GM19455 (cell line): Measurements from ENCODE around the gene TBATA.
"Not testable (repeated sequence)": the region's sequence is repeated elsewhere in the genome, so short reads cannot be mapped to it uniquely, and the experiment has no call there.

Experiments used
- ATAC-seq: cut with Tn5 transposase; IDR thresholded peaks from one replicate; pipeline ENCODE4 v1.9.1; 2021; ENCODE audit not compliant: unreplicated experiment

The TBATA gene

DNA sequence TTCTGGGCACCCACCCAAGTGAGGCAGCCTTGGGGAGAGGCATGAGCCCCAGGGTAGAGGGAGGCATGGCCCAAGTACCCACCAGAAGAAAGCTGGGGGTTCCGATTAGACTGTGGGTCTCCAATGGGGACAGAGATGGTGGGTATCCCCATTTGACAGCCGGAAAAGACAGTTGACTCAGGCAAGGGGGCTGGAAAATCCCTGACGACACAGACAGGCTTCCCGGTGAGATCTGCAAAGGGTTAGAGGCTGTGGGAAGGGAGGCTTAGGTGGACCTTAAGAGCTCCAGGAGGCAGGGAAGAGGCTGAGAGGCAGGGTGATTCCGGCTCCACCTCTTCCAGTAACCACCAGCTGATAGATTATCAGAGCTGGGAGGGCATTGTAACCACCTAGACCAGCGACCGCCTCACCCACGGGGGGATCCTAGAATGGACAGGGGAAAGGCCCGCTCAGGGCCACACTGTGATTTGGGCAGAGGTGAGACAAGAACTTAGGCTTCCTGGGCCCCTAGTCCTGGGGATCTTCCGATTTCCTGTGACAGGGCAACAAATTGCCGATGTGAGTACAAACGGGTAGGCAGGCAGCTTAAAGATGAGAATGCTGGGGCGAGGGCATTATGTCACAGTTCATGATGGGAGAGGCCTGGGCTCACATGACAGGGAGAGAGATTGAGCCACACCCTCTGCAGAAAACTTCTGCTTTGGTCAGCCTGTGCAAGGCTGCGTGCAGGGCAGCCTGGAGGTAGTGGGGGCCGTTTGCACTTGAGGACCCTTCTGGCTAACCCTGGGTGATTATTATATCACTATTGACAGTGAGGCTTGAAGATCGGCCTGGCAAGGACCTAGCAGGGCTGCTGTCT, 5.4 kb downstream of the TBATA start:
- no peak for ATAC-seq

DNA sequence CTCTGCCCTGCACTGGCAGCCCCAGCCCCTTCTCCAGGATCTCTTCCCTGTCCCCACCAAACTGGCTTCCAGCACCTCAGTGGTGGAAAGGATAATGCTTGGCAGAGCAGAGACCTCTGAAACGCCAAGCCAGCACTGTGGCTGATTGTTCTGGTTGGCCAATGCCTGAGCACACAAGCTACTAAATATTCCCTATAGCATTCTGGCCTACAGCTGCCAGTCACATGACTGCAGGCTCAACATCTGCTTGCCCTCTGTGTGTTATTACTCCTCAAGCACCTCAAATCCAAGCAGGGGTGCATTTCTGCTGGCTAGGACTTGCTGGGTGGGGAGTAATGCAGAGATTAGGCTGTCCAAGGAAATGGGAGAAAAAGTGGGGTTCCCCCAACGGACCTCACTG, 6.1 kb downstream of the TBATA start:
- ATAC-seq, result no peak

DNA sequence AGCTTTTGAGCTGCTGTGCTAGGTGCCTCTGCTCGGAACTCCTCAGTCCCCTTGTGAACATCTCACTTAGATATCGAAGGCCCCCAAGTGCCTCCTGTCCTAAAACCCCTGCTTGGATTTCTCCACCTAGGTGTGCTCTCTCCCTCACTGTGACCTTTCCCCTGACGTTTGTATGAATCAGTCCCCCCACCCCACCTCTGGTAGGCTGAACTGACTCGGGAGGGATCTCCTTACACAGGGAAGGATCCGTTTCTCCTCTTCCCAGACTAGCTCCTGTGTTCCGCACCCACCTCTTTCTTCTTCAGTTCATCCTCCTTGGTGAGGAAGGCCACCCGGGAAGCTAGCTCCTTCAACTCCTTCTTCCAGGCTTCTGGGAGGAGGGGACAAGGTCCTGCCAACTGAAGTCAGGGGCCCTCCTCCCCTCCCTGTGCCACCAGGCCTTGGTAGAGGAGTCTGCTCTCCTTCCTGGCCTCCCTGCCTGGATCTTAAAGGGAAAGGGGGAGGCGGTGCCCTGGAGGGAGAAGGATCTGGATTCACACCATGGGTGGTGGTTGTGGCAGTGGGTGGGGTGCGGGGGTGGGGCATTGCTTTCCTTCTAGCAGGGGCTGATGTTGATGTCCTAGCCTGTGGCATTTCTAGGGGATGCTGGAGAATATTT, 6.8 kb downstream of the TBATA start:
- ATAC-seq, result no peak

DNA sequence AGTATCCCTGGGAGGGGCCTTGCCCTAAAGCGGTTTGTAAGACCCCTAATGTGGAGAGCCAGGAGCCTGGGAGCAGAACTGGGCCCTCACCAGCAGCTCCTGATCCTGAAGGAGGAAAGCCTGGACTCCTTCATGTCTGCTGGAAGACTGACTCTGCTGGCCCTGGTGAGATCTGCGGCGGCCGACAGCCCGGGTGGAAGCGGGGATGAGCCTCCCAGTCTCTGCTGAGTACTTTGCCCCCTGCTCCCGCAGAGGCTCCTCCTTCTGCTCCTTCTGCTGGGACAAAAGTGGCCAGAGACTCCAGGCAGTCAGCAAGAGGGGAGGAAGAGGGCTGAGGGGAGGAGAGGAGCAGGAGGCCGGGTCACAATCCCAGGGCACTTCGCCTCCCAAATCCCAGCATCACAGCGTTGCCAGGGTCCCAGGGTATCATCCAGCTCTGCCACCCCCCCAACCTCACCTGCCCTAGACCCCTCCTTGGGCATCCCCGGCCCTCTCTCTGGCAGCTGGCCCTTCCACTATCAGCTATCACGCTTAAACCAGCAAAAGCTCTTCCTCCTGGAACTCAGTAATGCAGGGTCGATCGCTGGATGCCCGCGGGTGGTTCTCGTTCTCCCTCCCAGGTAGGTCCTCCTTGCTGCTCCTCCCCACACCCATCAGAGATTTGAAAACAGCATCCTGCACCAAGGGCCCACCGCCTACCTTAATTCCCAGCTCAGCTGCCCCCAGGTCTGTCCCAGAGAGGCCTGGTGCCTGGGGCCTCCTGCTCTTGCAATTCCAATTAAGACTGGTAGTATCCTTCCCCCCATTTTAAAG, 7.9 kb downstream of the TBATA start:
- ATAC-seq, result no peak

DNA sequence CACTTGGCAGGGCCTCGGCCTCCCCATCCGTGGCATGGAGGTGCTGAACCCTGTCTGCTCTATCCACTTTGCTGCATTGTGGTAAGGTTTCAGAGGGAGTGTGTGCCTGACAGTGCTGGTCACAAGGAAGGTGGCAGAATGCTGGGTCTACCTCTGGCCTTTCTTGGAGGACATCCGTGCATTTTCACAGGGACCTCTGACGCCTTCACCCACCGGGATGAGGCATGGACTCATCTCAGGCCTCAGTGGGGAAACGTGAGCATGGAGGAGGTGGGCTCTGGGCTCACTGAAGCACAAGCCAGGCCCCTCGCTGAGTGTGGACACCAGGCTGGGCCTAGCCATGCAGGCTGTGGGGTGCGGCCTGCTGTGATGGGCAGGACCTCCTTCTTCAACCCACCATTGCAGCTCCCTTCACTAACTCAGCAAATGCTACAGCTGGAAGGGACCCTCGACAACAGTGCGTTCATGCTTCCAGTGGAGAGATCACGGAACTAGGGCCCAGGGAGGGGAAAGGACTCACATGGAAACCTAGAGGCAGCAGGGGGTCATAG, 8.6 kb downstream of the TBATA start:
- ATAC-seq, result no peak

DNA sequence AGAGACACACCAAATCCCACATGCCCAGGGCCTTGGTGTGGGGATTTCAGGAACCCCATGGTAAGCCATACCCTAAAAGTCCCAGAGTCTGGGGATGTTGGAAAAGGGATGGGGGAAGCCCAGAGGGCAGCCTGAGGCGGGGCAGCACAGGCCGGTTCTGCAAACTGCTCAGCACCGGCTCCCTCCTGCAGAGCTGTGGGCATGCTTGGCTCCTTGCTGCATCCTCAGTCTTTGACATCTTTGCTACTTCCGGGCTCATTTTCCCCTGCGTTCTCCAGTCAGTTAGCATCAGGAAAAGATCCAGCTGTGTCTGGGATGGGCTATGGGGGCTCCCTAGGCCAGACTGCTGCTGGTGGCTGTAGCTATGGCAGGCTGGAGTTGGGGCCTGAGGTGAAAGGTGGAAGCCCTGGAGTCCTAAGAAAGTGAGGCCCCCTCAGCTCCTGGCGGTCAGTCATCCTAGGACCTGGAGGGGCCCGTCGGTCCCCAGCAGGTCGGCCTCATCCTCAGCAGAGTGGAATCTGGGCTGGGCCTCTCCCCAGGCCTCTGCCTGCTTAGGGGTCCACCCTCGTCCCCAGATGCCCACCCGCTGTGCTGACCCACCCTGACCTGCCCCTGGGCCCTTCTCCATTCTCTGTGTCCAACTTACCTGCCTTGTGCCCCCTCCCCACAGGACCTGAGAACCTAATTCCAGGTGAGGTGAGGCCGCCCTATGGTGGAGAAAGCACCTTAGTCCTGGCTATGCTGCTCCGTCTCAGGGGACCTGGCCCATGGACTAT, 9.3 kb downstream of the TBATA start:
- ATAC-seq, result no peak

DNA sequence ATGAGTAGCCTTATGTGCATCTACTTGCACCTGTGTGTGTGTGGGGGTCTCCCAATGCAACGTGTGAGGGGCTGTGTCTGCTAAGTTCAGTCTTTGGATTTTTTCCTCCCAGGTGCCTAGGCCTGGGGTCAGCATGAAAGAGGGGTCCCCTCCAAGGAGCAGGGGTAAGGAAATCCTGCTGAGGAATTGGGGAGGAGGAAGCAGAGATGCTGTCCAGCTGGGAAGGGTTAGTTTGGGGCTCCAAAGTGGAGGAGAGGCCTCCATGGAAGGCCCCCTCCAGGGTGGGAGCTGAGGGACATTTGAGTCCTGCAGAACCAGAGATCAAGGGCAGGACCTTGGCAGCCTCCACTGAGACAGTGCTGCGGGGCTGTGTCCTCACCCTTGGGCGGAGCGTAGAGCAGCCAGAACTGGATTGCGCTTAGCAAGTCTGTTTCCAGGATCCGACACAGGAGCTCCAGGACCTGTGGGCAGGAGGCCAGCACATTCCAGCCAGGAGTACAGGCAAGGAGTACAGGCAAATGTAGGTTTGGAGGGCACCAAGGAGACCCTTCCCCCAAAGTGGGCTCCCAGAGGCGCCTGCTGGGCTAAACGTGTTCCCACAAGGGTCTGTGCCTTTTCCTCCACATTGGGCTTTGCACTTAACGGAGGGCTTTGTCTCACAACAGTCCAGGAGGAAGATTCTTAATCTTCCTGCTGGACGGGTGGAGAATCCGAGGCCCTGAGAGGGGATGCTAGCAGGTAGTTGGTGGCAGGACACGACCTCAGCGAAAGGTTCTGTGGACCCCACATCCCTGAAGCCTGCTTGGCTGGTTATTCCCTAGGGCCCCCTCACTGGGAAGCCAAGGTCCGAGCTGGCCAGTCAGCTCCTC, 10.1 kb downstream of the TBATA start:
- no peak for ATAC-seq

DNA sequence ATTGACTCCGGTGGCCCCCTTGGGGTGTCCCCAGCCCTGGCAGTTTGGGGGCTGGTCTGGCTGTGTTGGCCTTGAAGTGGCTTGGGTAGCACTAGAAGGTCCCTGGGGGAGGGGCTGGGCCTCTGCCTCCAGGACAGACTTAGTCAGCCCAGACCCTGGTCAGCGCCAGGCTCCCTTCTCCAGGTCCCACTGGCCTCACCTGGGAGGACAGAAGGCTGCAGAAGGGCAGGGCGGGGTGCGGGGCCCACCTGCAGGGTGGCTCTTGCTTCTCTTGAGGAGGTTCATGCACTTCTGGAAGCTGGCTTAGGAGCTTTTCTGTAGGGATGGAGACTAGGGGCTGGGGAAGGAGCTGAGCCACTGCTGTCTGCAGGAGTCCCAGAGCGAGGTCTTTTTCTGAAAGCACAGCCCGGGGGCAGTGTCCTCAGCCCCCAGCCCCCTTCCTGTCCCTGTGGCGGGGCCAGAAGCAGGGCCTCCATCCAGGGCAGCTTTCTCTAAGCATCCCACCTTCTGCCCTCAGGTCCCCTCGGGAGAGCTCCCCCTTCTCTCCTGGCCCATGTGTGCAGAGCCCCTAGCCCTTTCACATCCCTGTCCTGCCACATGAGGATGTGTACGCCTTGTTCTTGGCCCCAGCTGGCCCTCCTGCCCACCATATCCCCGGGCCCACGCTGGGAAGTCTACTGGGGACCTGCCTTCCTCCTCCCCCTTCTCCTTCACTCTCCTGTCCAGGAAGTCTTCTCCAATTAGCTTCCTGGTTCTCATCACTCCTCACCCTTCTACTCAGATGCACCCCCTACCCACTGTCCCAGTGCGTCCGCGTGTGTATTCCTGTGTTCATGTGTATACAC, 11.0 kb downstream of the TBATA start:
- no peak for ATAC-seq

DNA sequence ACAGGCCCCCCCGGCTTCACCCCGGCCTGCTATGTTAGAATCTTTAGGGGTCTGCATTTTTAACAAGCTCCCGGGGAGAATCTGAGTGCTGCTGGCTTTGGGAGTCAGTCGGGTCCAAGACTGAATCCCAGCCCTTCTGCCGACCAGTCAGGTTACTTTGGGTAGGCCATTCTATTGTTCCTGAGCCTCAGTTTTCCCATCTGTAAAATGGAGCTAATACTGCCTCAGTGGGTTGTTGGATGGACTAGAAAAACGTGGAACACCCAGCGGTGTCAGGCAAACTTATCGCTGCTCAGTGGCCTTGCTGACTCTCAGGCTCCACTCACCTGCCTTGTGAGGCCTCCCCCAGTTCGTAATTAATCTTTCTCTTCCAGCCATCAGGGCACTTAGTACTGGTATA, 11.7 kb downstream of the TBATA start:
- ATAC-seq, result no peak

DNA sequence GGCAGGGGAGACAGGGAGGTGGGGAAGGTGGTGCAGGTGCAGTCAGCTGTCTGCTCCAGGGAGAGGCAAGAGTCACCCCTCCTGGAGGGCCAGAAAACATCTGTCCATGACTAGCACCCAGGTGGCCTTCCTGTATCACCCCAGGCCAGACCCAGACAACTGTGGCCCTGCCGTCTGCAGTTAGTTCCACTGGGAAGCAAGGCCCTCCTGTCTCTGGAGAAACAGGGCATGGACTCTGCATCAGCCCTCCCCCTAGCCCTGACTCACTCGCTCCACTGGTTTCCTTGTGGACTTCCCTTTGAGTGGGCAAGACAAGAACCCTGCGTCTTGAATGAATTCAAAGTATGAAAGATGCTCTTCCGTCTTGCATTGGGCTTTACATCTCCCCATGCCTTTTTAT, 12.6 kb downstream of the TBATA start:
- no peak for ATAC-seq

DNA sequence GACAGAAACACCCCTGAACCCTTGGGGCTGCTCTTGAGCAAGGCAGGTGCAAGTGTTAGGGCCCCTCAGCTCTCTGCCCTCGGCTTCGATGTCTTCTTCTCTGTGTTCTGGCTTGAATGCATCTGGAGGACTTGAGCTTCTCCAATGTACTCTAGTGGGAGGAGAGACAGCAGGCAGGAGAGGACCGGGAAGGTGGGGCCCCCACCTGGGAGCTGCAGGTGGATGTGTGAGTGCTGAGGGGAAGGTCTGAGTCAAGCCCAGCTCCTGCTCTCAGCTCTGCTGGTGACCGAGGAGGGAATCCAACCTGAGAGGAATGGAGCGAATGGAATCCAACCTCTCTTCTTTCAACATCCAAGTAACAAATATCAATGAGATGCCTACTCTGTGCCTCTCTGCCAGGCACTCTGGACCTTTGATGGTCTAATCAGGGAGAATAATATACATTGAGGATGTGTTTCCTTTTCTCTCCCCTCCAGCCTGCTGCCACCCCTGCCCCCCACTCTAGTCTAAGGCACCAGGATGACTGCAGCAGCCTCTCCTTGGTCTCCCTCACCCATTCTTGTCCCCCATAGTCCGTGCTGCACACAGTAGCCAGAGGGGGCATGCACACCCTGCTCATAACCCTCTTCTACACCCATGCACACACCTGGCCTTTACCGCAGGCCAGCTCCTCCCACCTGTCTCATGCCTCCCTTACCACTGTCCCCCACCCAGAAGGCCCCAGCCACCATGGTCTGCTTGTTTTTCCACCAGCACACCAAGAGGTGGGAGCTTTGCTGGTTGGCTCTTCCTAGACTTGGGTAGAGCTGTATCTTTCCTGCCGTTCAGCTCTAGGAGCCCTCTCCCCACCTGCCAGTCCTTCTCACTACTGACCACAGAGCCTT, 13.6 kb downstream of the TBATA start:
- ATAC-seq, result no peak

DNA sequence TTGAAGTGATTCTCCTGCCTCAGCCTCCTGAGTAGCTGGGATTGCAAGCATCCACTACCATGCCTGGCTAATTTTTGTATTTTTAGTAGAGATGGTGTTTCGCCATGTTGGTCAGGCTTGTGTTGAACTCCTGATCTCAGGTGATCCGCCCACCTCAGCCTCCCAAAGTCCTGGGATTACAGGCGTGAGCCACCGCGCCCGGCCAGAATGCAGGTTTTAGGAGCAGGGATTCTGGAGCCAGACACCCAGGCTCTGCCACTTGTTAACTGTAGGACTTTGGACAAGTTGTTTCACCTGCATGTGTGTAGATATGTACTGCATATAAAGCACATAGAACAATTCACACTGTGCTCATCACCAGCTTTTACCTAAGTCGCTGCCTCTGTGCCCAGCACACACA, 14.7 kb downstream of the TBATA start:
- ATAC-seq, result not testable (repeated sequence)

DNA sequence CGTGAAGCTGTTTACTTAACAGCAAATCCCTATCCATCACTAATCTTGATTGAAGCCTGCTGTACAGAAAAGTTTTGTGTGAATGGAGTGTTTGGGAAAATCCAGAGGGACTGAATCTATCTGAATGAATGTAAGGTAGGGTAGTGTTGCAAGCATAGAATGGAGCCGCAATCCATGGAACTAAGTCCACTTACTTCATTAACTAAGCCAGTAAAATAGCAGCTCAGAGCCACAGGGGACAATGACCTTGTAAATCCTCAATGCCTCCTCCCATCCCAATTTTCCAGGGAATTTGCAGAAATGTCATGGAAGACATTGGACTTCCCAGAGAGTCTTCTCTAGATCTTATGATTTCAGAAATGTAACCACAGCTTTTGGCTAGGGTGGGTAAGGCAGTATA, 15.2 kb downstream of the TBATA start:
- no peak for ATAC-seq

DNA sequence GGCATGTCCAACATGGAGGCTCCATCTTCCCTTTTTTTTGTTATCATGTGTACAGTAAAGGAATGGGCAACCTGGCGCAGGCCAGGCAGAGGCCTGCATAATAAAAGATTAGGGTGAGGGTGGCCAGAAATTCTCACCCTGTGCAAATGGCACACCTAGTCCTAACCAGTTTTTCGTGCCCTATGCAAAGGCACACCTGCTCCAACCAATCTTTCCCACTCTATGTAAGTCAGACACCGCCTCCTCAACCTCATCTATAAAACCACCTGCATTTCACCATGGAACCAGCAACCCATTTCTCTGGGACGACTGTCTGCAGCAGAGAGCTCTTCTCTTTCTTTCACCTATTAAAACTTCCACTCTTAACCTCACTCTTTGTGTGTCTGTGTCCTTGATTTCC, 16.1 kb downstream of the TBATA start:
- no peak for ATAC-seq

DNA sequence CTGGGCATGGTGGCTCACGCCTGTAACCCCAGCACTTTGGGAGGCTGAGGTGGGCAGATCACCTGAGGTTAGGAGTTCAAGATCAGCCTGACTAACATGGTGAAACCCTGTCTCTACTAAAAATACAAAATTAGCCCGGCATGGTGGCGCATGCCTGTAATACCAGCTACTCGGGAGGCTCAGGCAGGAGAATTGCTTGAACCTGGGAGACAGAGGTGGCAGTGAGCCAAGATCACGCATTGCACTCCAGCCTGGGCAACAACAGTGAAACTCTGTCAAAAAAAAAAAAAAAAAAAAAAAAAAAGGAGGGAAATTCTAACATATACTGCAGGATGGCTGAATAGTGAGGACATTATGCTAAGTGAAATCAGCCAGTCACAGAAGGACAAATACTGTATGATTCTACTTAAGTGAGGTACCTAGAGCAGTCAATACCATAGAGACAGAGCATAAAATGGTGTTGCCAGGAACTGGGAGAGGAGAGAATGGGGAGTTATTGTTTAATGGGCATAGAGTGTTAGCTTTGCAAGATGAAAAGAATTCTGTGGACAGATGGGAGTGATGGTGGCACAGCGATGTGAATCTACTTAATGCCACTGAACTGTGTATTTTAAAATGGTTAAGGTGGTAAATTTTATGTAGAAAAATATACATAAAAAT, 17.0 kb downstream of the TBATA start:
- ATAC-seq, result not testable (repeated sequence)

DNA sequence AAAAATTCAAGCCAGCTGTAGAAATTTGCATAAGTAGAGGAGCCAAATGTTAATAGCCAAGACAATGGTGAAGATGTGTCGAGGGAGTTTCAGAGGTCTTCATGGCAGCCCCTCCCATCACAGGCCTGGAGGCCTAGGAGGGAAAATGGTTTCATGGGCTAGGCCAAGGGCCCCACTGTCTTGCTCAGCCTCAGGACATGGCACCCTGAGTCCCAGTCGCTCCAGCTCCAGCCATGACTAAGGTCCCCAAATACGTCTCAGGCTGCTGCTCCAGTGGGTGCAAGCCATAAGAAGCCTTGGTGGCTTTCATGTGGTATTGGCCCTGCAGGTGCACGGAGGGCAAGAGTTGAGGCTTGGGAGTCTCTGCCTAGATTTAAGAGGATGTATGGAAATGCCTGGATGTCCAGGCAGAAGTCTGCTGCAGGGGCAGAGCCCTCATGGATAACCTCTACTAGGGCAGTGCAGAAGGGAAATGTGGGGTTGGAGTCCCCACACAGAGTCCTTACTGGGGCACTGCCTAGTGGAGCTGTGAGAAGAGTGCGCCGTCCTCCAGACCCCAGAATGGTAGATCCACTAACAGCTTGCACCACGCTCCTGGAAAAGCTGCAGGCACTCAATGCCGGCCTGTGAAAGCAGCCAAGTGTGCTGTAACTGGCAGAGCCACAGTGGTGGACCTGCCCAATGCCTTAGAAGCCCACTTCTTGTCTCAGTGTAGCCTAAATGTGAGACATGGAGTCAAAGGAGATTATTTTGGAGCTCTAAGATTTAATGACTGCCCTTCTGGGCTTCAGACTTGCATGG, 19.2 kb downstream of the TBATA start:
- no peak for ATAC-seq

DNA sequence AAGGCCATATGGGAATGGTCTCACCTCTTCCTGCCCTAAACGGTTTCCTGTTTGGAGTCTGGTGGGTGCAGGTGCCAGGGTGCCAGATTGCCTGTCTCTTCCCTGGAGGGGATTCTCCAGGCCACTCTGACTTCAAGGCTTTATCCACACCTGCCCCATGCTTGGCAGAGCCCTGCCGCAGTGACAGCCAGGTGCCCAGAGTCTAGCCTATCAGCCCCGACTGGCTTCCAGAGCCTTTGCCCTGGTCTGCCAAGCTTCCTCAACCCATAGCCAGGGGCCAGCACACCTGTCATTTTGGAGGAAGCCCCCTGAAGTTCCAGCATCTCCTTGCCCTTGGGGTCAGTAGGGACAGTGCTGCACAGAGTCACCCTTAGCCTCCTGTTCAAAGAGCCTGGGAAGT, 21.6 kb downstream of the TBATA start:
- no peak for ATAC-seq
